SU-DHL-6 (cell line): ENCODE measurements around the gene CCDC74A.
"Not testable (repeated sequence)": the region's sequence is repeated elsewhere in the genome, so short reads cannot be mapped to it uniquely, and the experiment has no call there.

Experiments used
- EZH2phosphoT487 ChIP-seq: fragments of 200-600 bp; sonication (generic), shearing (Covaris generic); conservative IDR thresholded peaks from 2 replicates; pipeline ENCODE4 v1.6.1; 2018; ENCODE audit warnings: mild to moderate bottlenecking, antibody characterized with exemption, low read length, moderate library complexity, mixed read lengths
- TF ChIP-seq, protein P1 (sequence below): fragments of 200-600 bp; sonication (generic); IDR thresholded peaks from one replicate; pipeline ENCODE4 v1.5.1; 2017; ENCODE audit warnings: antibody characterized with exemption, mild to moderate bottlenecking, low read length, moderate library complexity; ENCODE audit not compliant: insufficient read depth, poor library complexity, severe bottlenecking

DNA sequence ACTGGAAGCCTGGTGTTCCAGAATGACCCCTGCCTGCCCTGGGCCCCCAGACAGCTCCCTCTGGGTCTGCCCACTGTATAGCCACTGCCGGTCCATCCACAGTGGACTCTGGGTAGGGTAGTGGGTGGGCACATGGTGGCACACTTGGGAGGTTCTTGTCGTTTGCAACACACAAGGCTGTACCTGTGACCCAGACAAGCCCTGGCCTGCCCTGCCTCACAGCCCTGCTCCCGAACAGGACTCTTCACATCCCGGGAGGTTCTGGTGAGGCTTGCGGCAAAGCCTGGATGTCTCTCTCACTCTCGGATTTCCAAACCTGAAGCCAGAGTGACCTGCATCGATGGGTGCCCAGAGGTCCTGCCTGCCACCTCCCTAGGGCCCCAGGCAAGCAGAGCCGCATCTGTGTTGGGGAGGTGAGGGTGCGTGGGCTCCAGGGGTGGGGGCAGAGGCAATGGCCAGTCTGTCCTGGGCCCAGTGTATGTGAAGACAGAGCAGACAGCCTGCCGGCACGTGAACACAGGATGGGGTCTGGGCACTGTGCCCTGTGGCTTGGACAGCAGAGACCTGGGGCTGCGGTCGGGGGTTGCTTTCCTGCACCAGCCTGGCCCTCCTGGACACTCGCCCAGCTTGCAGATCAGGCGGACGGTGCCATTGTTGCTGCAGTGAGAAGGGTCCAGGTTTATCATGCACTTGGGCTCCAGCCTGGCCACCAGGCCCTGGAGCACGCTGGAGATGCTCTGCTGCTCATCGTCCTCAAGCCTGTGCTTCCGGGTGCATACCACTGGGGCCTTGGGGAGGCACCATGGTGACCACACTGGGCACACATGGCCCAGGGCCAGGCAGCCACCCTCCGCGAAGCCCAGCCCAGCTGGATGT lies 8.5 kb downstream of the CCDC74A start:
- TF ChIP-seq, protein P1, sequence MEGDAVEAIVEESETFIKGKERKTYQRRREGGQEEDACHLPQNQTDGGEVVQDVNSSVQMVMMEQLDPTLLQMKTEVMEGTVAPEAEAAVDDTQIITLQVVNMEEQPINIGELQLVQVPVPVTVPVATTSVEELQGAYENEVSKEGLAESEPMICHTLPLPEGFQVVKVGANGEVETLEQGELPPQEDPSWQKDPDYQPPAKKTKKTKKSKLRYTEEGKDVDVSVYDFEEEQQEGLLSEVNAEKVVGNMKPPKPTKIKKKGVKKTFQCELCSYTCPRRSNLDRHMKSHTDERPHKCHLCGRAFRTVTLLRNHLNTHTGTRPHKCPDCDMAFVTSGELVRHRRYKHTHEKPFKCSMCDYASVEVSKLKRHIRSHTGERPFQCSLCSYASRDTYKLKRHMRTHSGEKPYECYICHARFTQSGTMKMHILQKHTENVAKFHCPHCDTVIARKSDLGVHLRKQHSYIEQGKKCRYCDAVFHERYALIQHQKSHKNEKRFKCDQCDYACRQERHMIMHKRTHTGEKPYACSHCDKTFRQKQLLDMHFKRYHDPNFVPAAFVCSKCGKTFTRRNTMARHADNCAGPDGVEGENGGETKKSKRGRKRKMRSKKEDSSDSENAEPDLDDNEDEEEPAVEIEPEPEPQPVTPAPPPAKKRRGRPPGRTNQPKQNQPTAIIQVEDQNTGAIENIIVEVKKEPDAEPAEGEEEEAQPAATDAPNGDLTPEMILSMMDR, result not testable (repeated sequence)
- not testable (repeated sequence) for TF ChIP-seq EZH2phosphoT487
